K562 treated with DMSO at 1 percent for 12 hours (cell line): ENCODE results near the gene KIF22. TPM values are rescaled to one million over a fixed set of nuclear protein-coding genes. Genes with fewer than 3 reads are reported as not detected.

ENCODE experiments used
- total RNA-seq: library from RNA; unstranded; fragments of 300-600 nt; gene quantifications from 2 replicates; pipeline ENCODE4 v1.2.3, GENCODE V29; 2022; ENCODE audit not compliant: insufficient read depth

Gene KIF22
- 116 and 135 TPM in 2 replicates for total RNA-seq

GRCh38 chr16:29790183-29790948 lies at the start of gene KIF22:
KIF22 (plus strand) TSS chr16:29790751; CDS start chr16:29790760, 9 bp downstream.

DNA sequence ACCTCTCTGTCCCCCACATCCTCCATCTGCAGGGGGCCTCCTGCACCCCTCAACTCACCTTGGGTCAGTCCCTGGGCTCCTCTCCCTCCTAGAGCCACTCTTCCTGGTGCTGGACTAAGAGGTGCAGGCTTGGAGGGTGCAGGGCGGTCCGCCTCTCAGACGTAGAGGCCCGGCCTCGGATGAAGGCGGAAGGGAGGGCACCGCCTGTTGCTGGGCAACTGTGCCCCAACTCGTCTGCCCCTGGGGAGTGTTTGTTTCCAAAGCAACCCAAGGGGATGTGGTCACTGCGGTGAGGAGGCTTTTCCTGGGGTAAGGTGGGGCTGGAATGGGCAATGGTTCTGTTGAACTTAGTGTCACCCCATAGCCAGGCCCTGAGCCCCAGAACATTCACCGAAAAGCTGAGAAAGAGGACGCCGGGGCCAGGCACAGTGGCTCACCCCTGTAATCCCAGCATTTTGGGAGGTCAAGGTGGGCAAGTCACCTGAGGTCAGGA lies 44.7 kb upstream of the KIF22 start, which contains the start of gene C16orf54:
TSS of gene C16orf54 (minus strand) at position 138 of the 493 bp plus-strand sequence. CDS start 1,039 bp downstream, outside the sequence.

DNA sequence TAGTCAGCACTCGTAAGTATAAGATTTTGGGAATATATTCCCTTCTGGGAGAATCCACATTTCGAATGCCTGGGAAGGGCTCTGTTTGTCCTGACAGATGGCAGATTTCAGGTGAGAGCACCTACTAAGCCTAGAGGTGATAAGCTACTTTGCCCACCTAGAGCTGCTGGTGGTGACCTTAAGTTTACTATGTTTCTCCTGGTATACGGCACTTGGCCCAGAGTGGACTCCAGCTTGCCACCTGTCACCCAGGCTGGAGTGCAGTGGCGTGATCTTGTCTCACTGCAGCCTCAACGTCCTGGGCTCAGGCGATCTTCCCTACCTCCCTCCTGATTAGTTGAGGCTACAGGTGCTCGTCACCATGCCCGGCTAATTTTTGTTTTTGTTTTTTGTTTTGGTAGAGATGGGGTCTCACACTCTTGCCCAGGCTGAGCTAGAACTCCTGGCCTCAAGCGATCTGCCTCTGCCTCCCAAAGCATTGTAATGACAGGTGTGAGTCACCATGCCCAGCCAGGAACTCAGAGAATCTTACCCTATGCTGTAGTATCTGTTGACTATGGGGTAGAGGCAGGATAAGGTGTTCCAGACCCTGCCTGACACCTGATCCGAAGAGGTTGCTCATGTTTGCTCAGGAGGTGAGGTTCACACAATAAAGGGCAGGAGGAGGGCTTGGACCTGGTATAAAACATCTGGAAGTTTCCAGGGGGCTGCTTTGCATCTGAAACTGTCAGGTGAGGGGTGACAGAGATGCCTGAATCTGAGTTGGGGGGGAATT lies 12.8 kb upstream of the KIF22 start, which contains the start of gene ZG16:
TSS of gene ZG16 (plus strand) at position 681 of the 775 bp plus-strand sequence. CDS start 1,011 bp downstream, outside the sequence.

GRCh38 chr16:29806099-29806579 lies 15.6 kb downstream of the KIF22 start, which contains the start of gene MAZ:
MAZ (plus strand) TSS chr16:29806529; CDS start chr16:29806702, 173 bp downstream.

DNA sequence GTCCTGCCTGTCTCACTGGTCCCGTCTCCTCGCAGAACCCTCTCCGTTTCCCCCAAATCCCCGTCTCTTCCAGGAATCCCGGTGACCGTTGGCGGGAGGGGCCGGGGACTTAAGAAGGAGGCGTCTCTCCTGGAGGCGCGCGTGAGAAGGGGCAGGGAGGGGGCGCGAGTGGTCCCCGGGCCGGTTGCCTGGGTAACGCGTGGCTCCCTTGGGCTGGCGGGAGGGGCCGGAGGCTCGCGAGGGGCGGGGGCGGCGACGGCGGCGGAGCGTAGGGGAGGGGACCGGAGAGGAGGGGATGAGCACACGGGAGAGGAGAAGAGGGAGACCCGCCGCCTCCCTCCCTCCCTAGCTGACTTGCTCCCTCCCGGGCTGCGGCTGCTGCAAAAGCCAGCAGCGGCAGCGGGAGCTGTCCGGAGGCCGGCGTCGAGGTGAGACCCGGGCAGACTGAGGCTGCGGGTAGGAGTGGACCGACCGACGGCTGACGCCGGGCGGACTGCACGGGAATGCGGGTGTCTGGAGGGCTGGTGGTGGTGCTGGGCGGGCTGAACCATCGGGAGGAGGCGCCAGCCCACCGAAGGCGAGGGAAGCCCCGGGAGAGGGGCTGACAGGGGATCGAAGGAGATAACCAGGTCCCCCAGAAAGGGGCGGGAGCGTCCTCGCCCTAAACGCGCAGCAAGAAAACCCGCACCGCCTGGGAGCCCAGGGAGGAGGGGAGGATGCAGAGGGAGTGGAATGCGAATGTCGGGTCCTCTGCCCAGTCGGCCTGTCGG lies 21.5 kb downstream of the KIF22 start, which contains the start of gene PRRT2:
TSS of gene PRRT2 (plus strand) at position 298 of the 770 bp plus-strand sequence. CDS start 862 bp downstream, outside the sequence.

DNA sequence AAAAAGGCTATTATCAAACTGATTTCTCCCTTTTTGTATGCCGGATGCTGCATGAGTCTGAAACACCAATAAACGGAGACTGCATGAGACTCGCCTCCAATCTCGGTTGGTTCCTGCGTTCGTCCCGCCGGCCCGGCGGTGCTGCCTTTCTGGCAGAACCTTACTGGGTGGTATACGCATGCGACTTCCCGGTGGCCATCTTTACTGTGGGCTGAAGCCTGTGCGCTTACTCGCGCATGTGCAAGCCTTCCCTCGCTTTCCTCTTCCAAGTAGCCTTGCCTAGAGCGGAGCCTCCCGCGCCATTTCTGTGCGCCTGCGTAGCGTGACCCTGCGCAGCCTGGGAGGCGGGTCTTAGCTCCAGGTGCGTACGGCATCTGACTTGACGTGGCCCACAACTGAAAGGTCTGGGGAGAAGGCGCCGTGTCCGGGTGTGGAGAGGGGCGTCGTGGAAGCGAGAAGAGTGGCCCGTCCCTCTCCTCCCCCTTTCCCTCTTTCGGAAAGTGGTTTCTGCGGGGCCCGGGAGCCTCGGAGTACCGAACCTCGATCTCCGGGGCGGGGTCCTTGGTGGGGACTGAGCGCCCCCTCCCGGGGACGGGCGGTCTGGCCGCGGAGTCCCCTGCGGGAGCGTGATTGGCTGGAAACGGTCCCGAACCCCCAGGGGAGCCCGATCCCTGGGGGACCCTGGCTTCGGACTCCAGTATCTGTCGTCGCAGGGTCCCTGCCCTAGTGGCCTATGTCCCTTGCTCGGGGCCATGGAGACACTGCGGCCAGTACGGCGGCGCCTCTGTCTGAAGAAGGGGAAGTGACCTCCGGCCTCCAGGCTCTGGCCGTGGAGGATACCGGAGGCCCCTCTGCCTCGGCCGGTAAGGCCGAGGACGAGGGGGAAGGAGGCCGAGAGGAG lies 25.5 kb downstream of the KIF22 start, which contains the start of gene PAGR1:
TSS of gene PAGR1 (plus strand) at position 360 of the 901 bp plus-strand sequence. CDS start at position 734, 374 bp downstream.

GRCh38 chr16:29820271-29820701 lies 29.7 kb downstream of the KIF22 start, which contains the start of gene MVP:
MVP (plus strand) TSS chr16:29820462; CDS start chr16:29830550, 10,088 bp downstream.

Other genes with a start within 250 kb of the KIF22 start
- 43.8 and 109 TPM in 2 replicates for gene SPN, start 127.5 kb upstream of the KIF22 start, total RNA-seq
- 174 TPM in 2 replicates for gene QPRT, start 111.6 kb upstream of the KIF22 start, total RNA-seq
- gene C16orf54, start 44.8 kb upstream of the KIF22 start, total RNA-seq = not detected in 2 replicates
- not detected in 2 replicates for gene ZG16, start 12.5 kb upstream of the KIF22 start, total RNA-seq
- gene MAZ, start 15.8 kb downstream of the KIF22 start, total RNA-seq = 261 and 270 TPM in 2 replicates
- gene PRRT2, start 21.4 kb downstream of the KIF22 start, total RNA-seq = 0.38 and 1.3 TPM in 2 replicates
- gene PAGR1, start 25.4 kb downstream of the KIF22 start, total RNA-seq = 36.1 and 48.1 TPM in 2 replicates
- gene MVP, start 29.7 kb downstream of the KIF22 start, total RNA-seq = 4.6 TPM in 2 replicates
- gene CDIPT, start 72.5 kb downstream of the KIF22 start, total RNA-seq = 87.8 and 89.1 TPM in 2 replicates
- gene SEZ6L2, start 108.8 kb downstream of the KIF22 start, total RNA-seq = 2.8 and 3.6 TPM in 2 replicates
- not detected in 2 replicates for gene ASPHD1, start 109.7 kb downstream of the KIF22 start, total RNA-seq
- gene KCTD13, start 135.5 kb downstream of the KIF22 start, total RNA-seq = 27.1 and 44.6 TPM in 2 replicates
- 166 and 188 TPM in 2 replicates for gene TMEM219, start 171.3 kb downstream of the KIF22 start, total RNA-seq
- gene TAOK2, start 183.1 kb downstream of the KIF22 start, total RNA-seq = 38.3 and 60.9 TPM in 2 replicates
- gene HIRIP3, start 204.9 kb downstream of the KIF22 start, total RNA-seq = 23.6 and 28.9 TPM in 2 replicates
- 95.4 and 119 TPM in 2 replicates for gene INO80E, start 205.5 kb downstream of the KIF22 start, total RNA-seq
- 0.99 and 2.0 TPM in 2 replicates for gene DOC2A, start 220.3 kb downstream of the KIF22 start, total RNA-seq
- gene C16orf92, start 232.4 kb downstream of the KIF22 start, total RNA-seq = not detected in 2 replicates
- gene TLCD3B, start 240.5 kb downstream of the KIF22 start, total RNA-seq = 0.61 and 1.6 TPM in 2 replicates